CD4-positive, alpha-beta memory T cell (primary cell): ENCODE results near the gene STXBP1. TPM values are rescaled to one million over a fixed set of nuclear protein-coding genes. Genes with fewer than 3 reads are reported as not detected.
A peak's percentile ranks its signal among the peaks of the same experiment; 100 is the strongest.

Experiments
- CTCF ChIA-PET: fragments of 350-600 bp; sonication (Branson Sonifier 250); formaldehyde crosslinking; loops from one replicate; lab custom pipeline; 2021; ENCODE audit warnings: inconsistent platforms; ENCODE audit not compliant: partially characterized antibody; lab: Charles Lee
- POLR2A ChIA-PET: fragments of 350-600 bp; sonication (Branson Sonifier 250); formaldehyde crosslinking; loops from one replicate; lab custom pipeline; 2021; ENCODE audit not compliant: partially characterized antibody; lab: Charles Lee
- DNase-seq, 5 donors: peaks; one replicate each; pipeline versions ENCODE4 v3.0.0 to v3.0.0-alpha.2; 2020 to 2022; ENCODE audit warnings: mixed read lengths in 1 of 5
- H3K27ac ChIP-seq: one replicate; pipeline ENCODE4 v1.7.0; 2013; ENCODE audit warnings: low read depth, low read length
- H3K27me3 ChIP-seq: 2 replicates; pipeline ENCODE4 v1.7.0; 2013; ENCODE audit warnings: mild to moderate bottlenecking, low read length, moderate library complexity; ENCODE audit not compliant: insufficient read depth
- H3K36me3 ChIP-seq: 2 replicates; pipeline ENCODE4 v1.7.0; 2013; ENCODE audit warnings: mild to moderate bottlenecking, low read length, moderate library complexity; ENCODE audit not compliant: insufficient read depth
- H3K4me1 ChIP-seq: 2 replicates; pipeline ENCODE4 v1.7.0; 2013; ENCODE audit warnings: mild to moderate bottlenecking, low read length, moderate library complexity; ENCODE audit not compliant: insufficient read depth
- H3K4me3 ChIP-seq, 2 donors: one replicate each; pipeline ENCODE4 v1.7.0; 2013; ENCODE audit warnings: low read length in 2 of 2, mild to moderate bottlenecking in 1 of 2
- H3K9me3 ChIP-seq, 2 donors: one replicate each; pipeline ENCODE4 v1.7.0; 2013; ENCODE audit warnings: low read length in 2 of 2, control low read depth in 1 of 2; ENCODE audit not compliant: control insufficient read depth in 1 of 2
- H3K27ac Mint-ChIP-seq, 7 donors: one replicate each; pipeline ENCODE4 v1.8.0; 2020 to 2021; ENCODE audit warnings: mixed read lengths in 7 of 7, mild to moderate bottlenecking in 6 of 7, inconsistent platforms in 3 of 7, moderate library complexity in 3 of 7
- H3K27me3 Mint-ChIP-seq, 2 donors: one replicate each; pipeline ENCODE4 v1.8.0; 2020 to 2021; ENCODE audit warnings: mixed read lengths in 2 of 2
- H3K36me3 Mint-ChIP-seq, 2 donors: one replicate each; pipeline ENCODE4 v1.8.0; 2020 to 2021; ENCODE audit warnings: mixed read lengths in 2 of 2, inconsistent platforms in 1 of 2, mild to moderate bottlenecking in 1 of 2
- H3K4me1 Mint-ChIP-seq, 4 donors: one replicate each; pipeline ENCODE4 v1.8.0; 2020 to 2021; ENCODE audit warnings: mixed read lengths in 4 of 4, mild to moderate bottlenecking in 1 of 4
- H3K4me3 Mint-ChIP-seq, 8 donors: one replicate each; pipeline ENCODE4 v1.8.0; 2020 to 2021; ENCODE audit warnings: mixed read lengths in 8 of 8, mild to moderate bottlenecking in 7 of 8, moderate library complexity in 6 of 8, inconsistent platforms in 3 of 8
- H3K9me3 Mint-ChIP-seq, 8 donors: one replicate each; pipeline ENCODE4 v1.8.0; 2020 to 2021; ENCODE audit warnings: mixed read lengths in 8 of 8, mild to moderate bottlenecking in 5 of 8, inconsistent platforms in 3 of 8, moderate library complexity in 1 of 8
- intact Hi-C: fragments of 100-400 bp; cut with micrococcal nuclease; formaldehyde crosslinking; loops from one replicate; pipeline ENCODE4 v1.15.1; 2023
- polyA plus RNA-seq, 2 donors: library from polyadenylated mRNA; unstranded; fragments of 300-500 nt; fragmentation: Illumina TruSeq; gene quantifications; one replicate each; pipeline ENCODE4 v1.2.3, GENCODE V29; 2021
- total RNA-seq, 2 experiments: library from RNA; stranded (reverse); gene quantifications; one replicate each; pipeline ENCODE4 v1.2.3, GENCODE V29; 2021

STXBP1 gene
- total and polyA plus RNA-seq, 4 experiments from 2014 or later, result 4.8 to 20.9 (median 12.7) TPM

- CTCF ChIA-PET, result no interaction called here
Measured at GRCh38 chr9:127628758-127629467, 16.8 kb downstream of the STXBP1 start.

GRCh38 chr9:127629468-127630081 lies 17.5 kb downstream of the STXBP1 start:
- Histone ChIP-seq H3K27me3 (no peaks in the 10 kb centered on the region), H3K27ac (no peak overlapping the region), H3K9me3 (no peaks in the 10 kb centered on the region), H3K4me1 (peaks cover 7% of the 10 kb centered on the region), H3K36me3 (no peaks in the 10 kb centered on the region), H3K4me3 (no peak overlapping the region)
- no peak overlapping the region for H3K4me3 Mint-ChIP-seq
- H3K27ac Mint-ChIP-seq, result peak overlapping the region in 2 of 7 donors; percentile 35 to 81
- H3K27me3 Mint-ChIP-seq, result peaks cover 0 to 2% of the 10 kb centered on the region in 2 donors
- intact Hi-C loops, result no loop called here
- no peaks in the 10 kb centered on the region for H3K36me3 Mint-ChIP-seq
- DNase-seq, result no peak
- peaks cover 6 to 13% (median 12%) of the 10 kb centered on the region in 4 donors for H3K4me1 Mint-ChIP-seq
- no peaks in the 10 kb centered on the region for H3K9me3 Mint-ChIP-seq
- ChIA-PET CTCF (no interaction called here), POLR2A (no interaction called here)

More at GRCh38 chr9:127628758-127629467, 16.8 kb downstream of the STXBP1 start:
- Mint-ChIP-seq H3K4me3 (no peak overlapping the region), H3K4me1 (peaks cover 2 to 6% (median 6%) of the 10 kb centered on the region in 4 donors), H3K27me3 (peaks cover 0 to 2% of the 10 kb centered on the region in 2 donors), H3K36me3 (no peaks in the 10 kb centered on the region), H3K27ac (peak overlapping the region in 2 of 7 donors; percentile 8 to 54), H3K9me3 (no peaks in the 10 kb centered on the region)
- H3K4me1 ChIP-seq, result peaks cover 1% of the 10 kb centered on the region
- POLR2A ChIA-PET, result no interaction called here
- no peaks in the 10 kb centered on the region for H3K36me3 ChIP-seq
- H3K4me3 ChIP-seq, result no peak overlapping the region
- intact Hi-C loops, result no loop called here
- no peaks in the 10 kb centered on the region for H3K27me3 ChIP-seq
- H3K27ac ChIP-seq, result no peak overlapping the region
- no peak for DNase-seq
- H3K9me3 ChIP-seq, result no peaks in the 10 kb centered on the region

GRCh38 chr9:127633216-127633862 lies 21.3 kb downstream of the STXBP1 start:
- no peak for DNase-seq
- no peaks in the 10 kb centered on the region for H3K9me3 ChIP-seq
- Mint-ChIP-seq H3K4me3 (peak overlapping the region in 1 of 8 donors; percentile 11), H3K9me3 (no peaks in the 10 kb centered on the region), H3K4me1 (peaks cover 7 to 19% (median 13%) of the 10 kb centered on the region in 4 donors), H3K27ac (no peak overlapping the region), H3K27me3 (peaks cover 0 to 2% of the 10 kb centered on the region in 2 donors), H3K36me3 (no peaks in the 10 kb centered on the region)
- ChIA-PET CTCF (no interaction called here), POLR2A (no interaction called here)
- H3K27me3 ChIP-seq, result no peaks in the 10 kb centered on the region
- H3K27ac ChIP-seq, result no peak overlapping the region
- H3K4me1 ChIP-seq, result peaks cover 7% of the 10 kb centered on the region
- intact Hi-C loops, result no loop called here
- no peaks in the 10 kb centered on the region for H3K36me3 ChIP-seq
- no peak overlapping the region for H3K4me3 ChIP-seq

GRCh38 chr9:127634021-127634420 lies 21.9 kb downstream of the STXBP1 start:
- ChIA-PET CTCF (no interaction called here), POLR2A (no interaction called here)
- Mint-ChIP-seq H3K27ac (peak overlapping the region in 3 of 7 donors; percentile 17 to 44 (median 39)), H3K9me3 (no peaks in the 10 kb centered on the region), H3K4me3 (no peak overlapping the region), H3K36me3 (no peaks in the 10 kb centered on the region), H3K27me3 (no peaks in the 10 kb centered on the region), H3K4me1 (peaks cover 7 to 19% (median 12%) of the 10 kb centered on the region in 4 donors)
- Histone ChIP-seq H3K4me1 (peaks cover 7% of the 10 kb centered on the region), H3K36me3 (no peaks in the 10 kb centered on the region), H3K27ac (no peak overlapping the region), H3K9me3 (no peaks in the 10 kb centered on the region), H3K27me3 (no peaks in the 10 kb centered on the region), H3K4me3 (no peak overlapping the region)
- DNase-seq, result no peak
- intact Hi-C loops, result no loop called here

- H3K9me3 ChIP-seq, result no peaks in the 10 kb centered on the region
- intact Hi-C loops, result no loop called here
- H3K4me1 ChIP-seq, result peaks cover 7% of the 10 kb centered on the region
- H3K9me3 Mint-ChIP-seq, result no peaks in the 10 kb centered on the region
- no peak for DNase-seq
- no peaks in the 10 kb centered on the region for H3K36me3 Mint-ChIP-seq
- H3K27ac Mint-ChIP-seq, result peak overlapping the region in 1 of 7 donors; percentile 17
- CTCF ChIA-PET, result no interaction called here
- no peak overlapping the region for H3K27ac ChIP-seq
- peaks cover 7 to 19% (median 12%) of the 10 kb centered on the region in 4 donors for H3K4me1 Mint-ChIP-seq
- no peaks in the 10 kb centered on the region for H3K27me3 ChIP-seq
- no peaks in the 10 kb centered on the region for H3K36me3 ChIP-seq
- POLR2A ChIA-PET, result no interaction called here
- H3K4me3 Mint-ChIP-seq, result no peak overlapping the region
- H3K27me3 Mint-ChIP-seq, result no peaks in the 10 kb centered on the region
- no peak overlapping the region for H3K4me3 ChIP-seq
Measured at GRCh38 chr9:127634698-127635097, 22.6 kb downstream of the STXBP1 start.

GRCh38 chr9:127635201-127635735 lies 23.2 kb downstream of the STXBP1 start:
- Histone ChIP-seq H3K36me3 (no peaks in the 10 kb centered on the region), H3K9me3 (no peaks in the 10 kb centered on the region), H3K27ac (no peak overlapping the region), H3K4me1 (peaks cover 7% of the 10 kb centered on the region), H3K27me3 (no peaks in the 10 kb centered on the region), H3K4me3 (no peak overlapping the region)
- Mint-ChIP-seq H3K4me3 (no peak overlapping the region), H3K9me3 (no peaks in the 10 kb centered on the region), H3K4me1 (peaks cover 7 to 19% (median 12%) of the 10 kb centered on the region in 4 donors), H3K27ac (no peak overlapping the region), H3K36me3 (no peaks in the 10 kb centered on the region), H3K27me3 (no peaks in the 10 kb centered on the region)
- ChIA-PET CTCF (interaction anchor here (1.3 kb wide), 1 partner anchor 234 kb away, joined by 5 read pairs; no protein-coding TSS in a partner anchor), POLR2A (no interaction called here)
- no peak for DNase-seq
- intact Hi-C loops, result no loop called here

GRCh38 chr9:127637322-127637847 lies 25.3 kb downstream of the STXBP1 start:
- H3K4me1 Mint-ChIP-seq, result peaks cover 7 to 19% (median 12%) of the 10 kb centered on the region in 4 donors
- CTCF ChIA-PET, result no interaction called here
- peak overlapping the region in 1 of 7 donors; percentile 15 for H3K27ac Mint-ChIP-seq

More at GRCh38 chr9:127637322-127637847, 25.3 kb downstream of the STXBP1 start:
- Mint-ChIP-seq H3K4me3 (no peak overlapping the region), H3K36me3 (no peaks in the 10 kb centered on the region), H3K27me3 (no peaks in the 10 kb centered on the region), H3K9me3 (no peaks in the 10 kb centered on the region)
- Histone ChIP-seq H3K27me3 (no peaks in the 10 kb centered on the region), H3K36me3 (no peaks in the 10 kb centered on the region), H3K9me3 (no peaks in the 10 kb centered on the region), H3K4me1 (peaks cover 7% of the 10 kb centered on the region), H3K4me3 (no peak overlapping the region), H3K27ac (no peak overlapping the region)
- intact Hi-C loops, result no loop called here
- DNase-seq, result no peak
- POLR2A ChIA-PET, result no interaction called here
